GM06990 (cell line): ENCODE data around the gene DUSP16.
"Not testable (repeated sequence)": the region's sequence is repeated elsewhere in the genome, so short reads cannot be mapped to it uniquely, and the experiment has no call there.

Source experiments
- DNase-seq: peaks from one replicate; pipeline ENCODE4 v3.0.0-alpha.2; 2011; ENCODE audit not compliant: insufficient read length; ENCODE audit errors: extremely low read depth
- H3K27me3 ChIP-seq: replicated peaks from 2 replicates; pipeline ENCODE4 v1.6.0; 2011; ENCODE audit warnings: low read length; ENCODE audit not compliant: control insufficient read depth, insufficient read depth
- H3K36me3 ChIP-seq: 2 replicates; pipeline ENCODE4 v1.5.1; 2011; ENCODE audit warnings: low read length; ENCODE audit not compliant: control insufficient read depth, insufficient read depth
- H3K4me3 ChIP-seq: replicated peaks from 2 replicates; pipeline ENCODE4 v1.5.1; 2011; ENCODE audit warnings: low read depth, mild to moderate bottlenecking, control low read depth, low read length
- CTCF ChIP-seq: IDR thresholded peaks from 2 replicates; pipeline ENCODE4 v1.5.1; 2011; ENCODE audit warnings: low read length, control low read depth, mild to moderate bottlenecking, inconsistent platforms; ENCODE audit not compliant: insufficient read depth, poor library complexity, severe bottlenecking

The DUSP16 gene

DNA sequence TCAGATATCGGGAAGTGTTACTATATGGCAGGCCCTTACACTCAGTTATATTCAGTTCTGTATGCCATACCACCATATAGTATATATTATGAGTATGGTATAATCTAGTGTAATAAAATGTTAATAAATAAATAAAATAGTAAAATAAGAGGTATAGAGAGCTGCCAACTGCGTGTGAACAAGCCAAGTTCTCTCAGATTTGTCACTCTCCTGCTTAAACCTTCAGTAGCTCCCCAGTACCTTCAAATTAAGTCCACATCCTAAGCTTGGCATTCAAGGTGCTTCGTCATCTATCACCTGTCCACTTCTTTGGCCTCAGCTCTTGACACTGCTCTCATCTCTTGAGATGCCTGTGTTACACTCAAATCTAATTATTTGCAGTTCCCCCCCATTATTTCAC is 36.2 kb upstream of the DUSP16 start:
- H3K4me3 ChIP-seq: no peak overlapping the region
- H3K36me3 ChIP-seq: no peaks in the 10 kb centered on the region
- TF ChIP-seq CTCF: no peak
- DNase-seq: no peak
- H3K27me3 ChIP-seq: no peaks in the 10 kb centered on the region

GRCh38 chr12:12596598-12596997 is 33.9 kb upstream of the DUSP16 start:
- DNase-seq, H3K27me3 ChIP-seq, H3K4me3 ChIP-seq, H3K36me3 ChIP-seq: not testable (repeated sequence)

GRCh38 chr12:12595929-12596328 is 33.3 kb upstream of the DUSP16 start:
- H3K36me3 ChIP-seq, H3K27me3 ChIP-seq, DNase-seq, H3K4me3 ChIP-seq: not testable (repeated sequence)

DNA sequence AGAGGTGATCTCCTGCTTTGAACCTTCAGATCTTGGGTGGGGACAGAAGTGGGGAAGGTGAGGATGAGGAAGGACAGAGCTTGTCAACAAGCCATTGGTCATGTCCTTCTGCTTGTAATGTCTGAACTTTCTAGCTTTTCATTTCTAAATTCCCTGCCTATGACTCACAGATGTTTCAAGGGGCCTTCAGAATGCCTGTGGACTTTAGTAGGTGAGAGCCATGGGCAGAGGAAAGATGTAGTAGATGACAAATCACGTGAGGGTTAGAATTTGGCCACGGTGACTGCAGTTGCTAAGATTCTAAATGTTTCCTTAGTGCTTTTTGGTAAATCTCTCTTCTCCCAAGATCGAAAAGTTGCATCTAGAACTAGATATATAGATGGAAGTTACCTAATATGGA is 30.3 kb upstream of the DUSP16 start:
- H3K4me3 ChIP-seq: no peak overlapping the region
- no peak for DNase-seq
- no peaks in the 10 kb centered on the region for H3K27me3 ChIP-seq
- no peaks in the 10 kb centered on the region for H3K36me3 ChIP-seq
- no peak for TF ChIP-seq CTCF

- no peak for TF ChIP-seq CTCF
- no peaks in the 10 kb centered on the region for H3K36me3 ChIP-seq
- no peaks in the 10 kb centered on the region for H3K27me3 ChIP-seq
- DNase-seq: no peak
- no peak overlapping the region for H3K4me3 ChIP-seq
Measured at GRCh38 chr12:12590961-12591360, 28.3 kb upstream of the DUSP16 start.

- not testable (repeated sequence) for H3K36me3 ChIP-seq, H3K27me3 ChIP-seq, H3K4me3 ChIP-seq, DNase-seq
Measured at GRCh38 chr12:12588436-12588835, 25.8 kb upstream of the DUSP16 start.

- DNase-seq: no peak
- TF ChIP-seq CTCF: no peak
- no peaks in the 10 kb centered on the region for H3K36me3 ChIP-seq
- H3K4me3 ChIP-seq: no peak overlapping the region
- no peaks in the 10 kb centered on the region for H3K27me3 ChIP-seq
Measured at GRCh38 chr12:12587878-12588277, 25.2 kb upstream of the DUSP16 start.
